WTC11 (cell line): ENCODE data around the gene SULT2B1. TPM values are rescaled to one million over a fixed set of nuclear protein-coding genes. Genes with fewer than 3 reads are reported as not detected.

ENCODE experiments used
- ATF1 ChIP-seq: sonication (generic); formaldehyde crosslinking; IDR thresholded peaks from 2 replicates; pipeline ENCODE4 v1.8.1; 2023; ENCODE audit warnings: mild to moderate bottlenecking, moderate library complexity, missing genetic modification reagents
- CREM ChIP-seq: sonication (generic); formaldehyde crosslinking; IDR thresholded peaks from 2 replicates; pipeline ENCODE4 v1.8.1; 2022; ENCODE audit warnings: mild to moderate bottlenecking, missing genetic modification reagents, moderate library complexity
- CTCF ChIP-seq: fragments of 200-600 bp; IDR thresholded peaks from 2 replicates; pipeline ENCODE4 v1.8.0; 2022; ENCODE audit warnings: antibody characterized with exemption
- ELF4 ChIP-seq: sonication (generic); formaldehyde crosslinking; IDR thresholded peaks from 2 replicates; pipeline ENCODE4 v1.8.1; 2022; ENCODE audit warnings: low read depth, mild to moderate bottlenecking, moderate library complexity, missing genetic modification reagents
- ETV6 ChIP-seq: sonication (generic); formaldehyde crosslinking; IDR thresholded peaks from 2 replicates; pipeline ENCODE4 v1.8.1; 2022; ENCODE audit warnings: mild to moderate bottlenecking, missing genetic modification reagents
- FOXJ3 ChIP-seq: sonication (generic); formaldehyde crosslinking; IDR thresholded peaks from 2 replicates; pipeline ENCODE4 v1.9.0; 2021; ENCODE audit warnings: missing genetic modification reagents, mild to moderate bottlenecking, borderline replicate concordance
- GABPB1 ChIP-seq: sonication (generic); formaldehyde crosslinking; IDR thresholded peaks from 2 replicates; pipeline ENCODE4 v1.8.1; 2023; ENCODE audit warnings: mild to moderate bottlenecking, missing genetic modification reagents
- GRHL2 ChIP-seq: fragments of 250-450 bp; sonication (Bioruptor Pico); IDR thresholded peaks from 2 replicates; pipeline ENCODE4 v1.8.0; 2022; ENCODE audit warnings: mild to moderate bottlenecking, moderate library complexity; ENCODE audit not compliant: insufficient replicate concordance, severe bottlenecking
- JAZF1 ChIP-seq: fragments of 250-450 bp; sonication (Bioruptor Pico); IDR thresholded peaks from 2 replicates; pipeline ENCODE4 v1.9.0; 2021; ENCODE audit warnings: moderate library complexity, mild to moderate bottlenecking, inconsistent platforms
- JUN ChIP-seq: sonication (generic); formaldehyde crosslinking; IDR thresholded peaks from 2 replicates; pipeline ENCODE4 v1.8.0; 2023; ENCODE audit warnings: mild to moderate bottlenecking, missing genetic modification reagents
- MYBL2 ChIP-seq: sonication (generic); formaldehyde crosslinking; IDR thresholded peaks from 2 replicates; pipeline ENCODE4 v1.8.1; 2023; ENCODE audit warnings: mild to moderate bottlenecking, moderate library complexity, missing genetic modification reagents
- NFE2L1 ChIP-seq: sonication (generic); formaldehyde crosslinking; IDR thresholded peaks from 2 replicates; pipeline ENCODE4 v1.8.1; 2023; ENCODE audit warnings: missing genetic modification reagents
- NR2C2 ChIP-seq: sonication (generic); formaldehyde crosslinking; IDR thresholded peaks from 2 replicates; pipeline ENCODE4 v1.8.0; 2022; ENCODE audit warnings: mild to moderate bottlenecking, missing genetic modification reagents
- PRDM15 ChIP-seq: sonication (generic); formaldehyde crosslinking; IDR thresholded peaks from 2 replicates; pipeline ENCODE4 v1.8.0; 2022; ENCODE audit warnings: missing genetic modification reagents
- PRRX2 ChIP-seq: fragments of 250-450 bp; sonication (Bioruptor Pico); IDR thresholded peaks from 2 replicates; pipeline ENCODE4 v1.8.0; 2021; ENCODE audit warnings: mild to moderate bottlenecking
- SOX15 ChIP-seq: fragments of 250-450 bp; sonication (Bioruptor Pico); IDR thresholded peaks from 2 replicates; pipeline ENCODE4 v1.9.0; 2021; ENCODE audit warnings: mild to moderate bottlenecking
- ZNF263 ChIP-seq: sonication (generic); formaldehyde crosslinking; IDR thresholded peaks from 2 replicates; pipeline ENCODE4 v1.8.1; 2022; ENCODE audit warnings: low read depth, mild to moderate bottlenecking, moderate library complexity, missing genetic modification reagents
- ZNF416 ChIP-seq: fragments of 250-450 bp; sonication (Bioruptor Pico); IDR thresholded peaks from 2 replicates; pipeline ENCODE4 v1.9.0; 2021; ENCODE audit warnings: mild to moderate bottlenecking, inconsistent platforms
- ZNF425 ChIP-seq: fragments of 250-450 bp; sonication (Bioruptor Pico); conservative IDR thresholded peaks from 2 replicates; pipeline ENCODE4 v1.9.0; 2021; ENCODE audit warnings: mild to moderate bottlenecking
- total RNA-seq: library from RNA; stranded (reverse); gene quantifications from 3 replicates; pipeline ENCODE4 v1.2.3, GENCODE V29; 2021
- TF ChIP-seq, protein P1 (sequence below): sonication (generic); formaldehyde crosslinking; IDR thresholded peaks from 2 replicates; pipeline ENCODE4 v1.8.1; 2023; ENCODE audit warnings: mild to moderate bottlenecking, missing genetic modification reagents, moderate library complexity
- TF ChIP-seq, protein P2 (sequence below): fragments of 250-450 bp; sonication (Bioruptor Pico); IDR thresholded peaks from 2 replicates; pipeline ENCODE4 v1.9.0; 2021; ENCODE audit warnings: mild to moderate bottlenecking
- TF ChIP-seq, protein P3 (sequence below): sonication (generic); formaldehyde crosslinking; IDR thresholded peaks from 2 replicates; pipeline ENCODE4 v1.8.0; 2022; ENCODE audit warnings: mild to moderate bottlenecking, missing genetic modification reagents
- TF ChIP-seq, protein P4 (sequence below): sonication (generic); formaldehyde crosslinking; IDR thresholded peaks from 2 replicates; pipeline ENCODE4 v1.8.1; 2023; ENCODE audit warnings: mild to moderate bottlenecking, moderate library complexity, missing genetic modification reagents
- TF ChIP-seq, protein P5 (sequence below): sonication (generic); formaldehyde crosslinking; IDR thresholded peaks from 2 replicates; pipeline ENCODE4 v1.8.1; 2022; ENCODE audit warnings: low read depth, mild to moderate bottlenecking, moderate library complexity, missing genetic modification reagents, borderline replicate concordance

The SULT2B1 gene
- total RNA-seq, 1 experiment from 2014 or later, result 0.96 TPM

DNA sequence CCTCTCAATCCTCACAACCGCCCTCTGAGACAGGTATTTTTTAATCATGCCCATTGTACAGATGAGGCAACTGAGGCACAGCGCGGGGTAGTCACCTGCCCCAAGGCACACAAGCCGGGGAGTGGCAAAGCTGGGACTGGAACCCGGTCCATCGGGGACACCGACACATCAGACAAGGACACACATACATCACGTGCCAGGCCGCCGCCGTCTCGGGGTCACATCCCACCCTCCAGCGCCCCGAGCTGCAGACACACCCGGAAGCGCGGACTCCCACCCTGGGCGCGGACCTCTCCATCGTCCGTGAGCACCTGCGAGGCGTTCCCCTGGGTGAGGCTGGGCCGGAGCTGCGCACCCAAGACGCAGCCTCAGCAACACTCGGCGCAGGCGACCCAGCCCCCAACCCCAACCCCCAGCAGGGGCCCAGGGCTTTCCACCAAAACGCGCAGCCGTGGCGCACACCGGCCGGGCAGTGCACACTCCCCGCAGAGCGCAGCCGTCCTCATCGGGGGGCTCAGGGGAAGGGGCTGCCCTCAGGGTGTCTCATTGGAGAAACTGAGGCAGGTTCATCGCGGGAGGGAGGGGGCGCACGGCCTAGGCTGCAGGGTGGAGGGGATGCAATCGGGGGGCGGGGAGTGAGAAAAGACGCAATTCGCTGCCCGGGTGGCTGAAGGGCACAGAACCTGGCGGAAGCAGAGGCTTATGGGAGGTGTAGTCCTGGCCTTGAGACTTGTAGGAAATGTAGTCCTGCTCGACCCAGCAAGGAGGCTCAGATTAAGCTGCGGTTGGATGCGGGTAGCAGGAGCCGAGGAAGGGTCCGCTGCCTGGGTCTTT lies 38.5 kb upstream of the SULT2B1 start (continued):
- TF ChIP-seq CTCF (no peak), MYBL2 (no peak), ZNF425 (no peak), FOXJ3 (CRISPR knock-in tag) (no peak), ZNF416 (CRISPR knock-in tag) (0 out of 2 replicates have a peak, but pooled peaks have one; percentile 38), JAZF1 (CRISPR knock-in tag) (no peak), CREM (no peak), JUN (CRISPR knock-in tag) (no peak), ZNF263 (no peak), PRDM15 (CRISPR knock-in tag) (peak; percentile 64), ATF1 (CRISPR knock-in tag) (no peak), SOX15 (CRISPR knock-in tag) (no peak), ETV6 (CRISPR knock-in tag) (no peak; the same call in 1 of the 2 replicates), NR2C2 (CRISPR knock-in tag) (no peak), ELF4 (CRISPR knock-in tag) (no peak), GABPB1 (CRISPR knock-in tag) (peak; percentile 51; the same call in 1 of the 2 replicates), GRHL2 (no peak), PRRX2 (CRISPR knock-in tag) (no peak), NFE2L1 (no peak)
- TF ChIP-seq, protein P1, sequence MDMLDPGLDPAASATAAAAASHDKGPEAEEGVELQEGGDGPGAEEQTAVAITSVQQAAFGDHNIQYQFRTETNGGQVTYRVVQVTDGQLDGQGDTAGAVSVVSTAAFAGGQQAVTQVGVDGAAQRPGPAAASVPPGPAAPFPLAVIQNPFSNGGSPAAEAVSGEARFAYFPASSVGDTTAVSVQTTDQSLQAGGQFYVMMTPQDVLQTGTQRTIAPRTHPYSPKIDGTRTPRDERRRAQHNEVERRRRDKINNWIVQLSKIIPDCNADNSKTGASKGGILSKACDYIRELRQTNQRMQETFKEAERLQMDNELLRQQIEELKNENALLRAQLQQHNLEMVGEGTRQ (CRISPR knock-in tag), result peak; percentile 79
- TF ChIP-seq, protein P2, sequence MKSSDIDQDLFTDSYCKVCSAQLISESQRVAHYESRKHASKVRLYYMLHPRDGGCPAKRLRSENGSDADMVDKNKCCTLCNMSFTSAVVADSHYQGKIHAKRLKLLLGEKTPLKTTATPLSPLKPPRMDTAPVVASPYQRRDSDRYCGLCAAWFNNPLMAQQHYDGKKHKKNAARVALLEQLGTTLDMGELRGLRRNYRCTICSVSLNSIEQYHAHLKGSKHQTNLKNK, result no peak
- TF ChIP-seq, protein P3, sequence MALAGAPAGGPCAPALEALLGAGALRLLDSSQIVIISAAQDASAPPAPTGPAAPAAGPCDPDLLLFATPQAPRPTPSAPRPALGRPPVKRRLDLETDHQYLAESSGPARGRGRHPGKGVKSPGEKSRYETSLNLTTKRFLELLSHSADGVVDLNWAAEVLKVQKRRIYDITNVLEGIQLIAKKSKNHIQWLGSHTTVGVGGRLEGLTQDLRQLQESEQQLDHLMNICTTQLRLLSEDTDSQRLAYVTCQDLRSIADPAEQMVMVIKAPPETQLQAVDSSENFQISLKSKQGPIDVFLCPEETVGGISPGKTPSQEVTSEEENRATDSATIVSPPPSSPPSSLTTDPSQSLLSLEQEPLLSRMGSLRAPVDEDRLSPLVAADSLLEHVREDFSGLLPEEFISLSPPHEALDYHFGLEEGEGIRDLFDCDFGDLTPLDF (CRISPR knock-in tag), result no peak
- TF ChIP-seq, protein P4, sequence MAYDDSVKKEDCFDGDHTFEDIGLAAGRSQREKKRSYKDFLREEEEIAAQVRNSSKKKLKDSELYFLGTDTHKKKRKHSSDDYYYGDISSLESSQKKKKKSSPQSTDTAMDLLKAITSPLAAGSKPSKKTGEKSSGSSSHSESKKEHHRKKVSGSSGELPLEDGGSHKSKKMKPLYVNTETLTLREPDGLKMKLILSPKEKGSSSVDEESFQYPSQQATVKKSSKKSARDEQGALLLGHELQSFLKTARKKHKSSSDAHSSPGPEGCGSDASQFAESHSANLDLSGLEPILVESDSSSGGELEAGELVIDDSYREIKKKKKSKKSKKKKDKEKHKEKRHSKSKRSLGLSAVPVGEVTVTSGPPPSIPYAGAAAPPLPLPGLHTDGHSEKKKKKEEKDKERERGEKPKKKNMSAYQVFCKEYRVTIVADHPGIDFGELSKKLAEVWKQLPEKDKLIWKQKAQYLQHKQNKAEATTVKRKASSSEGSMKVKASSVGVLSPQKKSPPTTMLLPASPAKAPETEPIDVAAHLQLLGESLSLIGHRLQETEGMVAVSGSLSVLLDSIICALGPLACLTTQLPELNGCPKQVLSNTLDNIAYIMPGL (CRISPR knock-in tag), result 0 out of 2 replicates have a peak, but pooled peaks have one; percentile 66
- TF ChIP-seq, protein P5, sequence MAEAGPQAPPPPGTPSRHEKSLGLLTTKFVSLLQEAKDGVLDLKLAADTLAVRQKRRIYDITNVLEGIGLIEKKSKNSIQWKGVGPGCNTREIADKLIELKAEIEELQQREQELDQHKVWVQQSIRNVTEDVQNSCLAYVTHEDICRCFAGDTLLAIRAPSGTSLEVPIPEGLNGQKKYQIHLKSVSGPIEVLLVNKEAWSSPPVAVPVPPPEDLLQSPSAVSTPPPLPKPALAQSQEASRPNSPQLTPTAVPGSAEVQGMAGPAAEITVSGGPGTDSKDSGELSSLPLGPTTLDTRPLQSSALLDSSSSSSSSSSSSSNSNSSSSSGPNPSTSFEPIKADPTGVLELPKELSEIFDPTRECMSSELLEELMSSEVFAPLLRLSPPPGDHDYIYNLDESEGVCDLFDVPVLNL (CRISPR knock-in tag), result no peak
